ENCODE data around the gene BTRC. TPM values are rescaled to one million over a fixed set of nuclear protein-coding genes. Genes with fewer than 3 reads are reported as not detected.

The BTRC gene
- total RNA-seq, 1 donor from 2014 or later: 19.4 TPM

- Mint-ChIP-seq H3K27ac (no peak overlapping the region), H3K4me1 (no peaks in the 10 kb centered on the region), H3K36me3 (ENCODE audit: low read depth) (peaks cover 22% of the 10 kb centered on the region), H3K4me3 (no peak overlapping the region), H3K9me3 (no peaks in the 10 kb centered on the region), H3K27me3 (peaks cover 4% of the 10 kb centered on the region)
- ATAC-seq (ENCODE audit: low read depth): no peak
- ChIA-PET CTCF (interaction anchor here (1.1 kb wide), 1 partner anchor 13 kb away, joined by 3 read pairs; no protein-coding TSS in a partner anchor), POLR2A (no interaction called here)
- no peak for DNase-seq
- no peak for TF ChIP-seq CTCF (IDR thresholded peaks at IDR 0.05)
- intact Hi-C loops (cut with micrococcal nuclease): no loop called here
Measured at GRCh38 chr10:101557541-101557940, 203.6 kb downstream of the BTRC start.

- ATAC-seq (ENCODE audit: low read depth): no peak
- Mint-ChIP-seq H3K9me3 (no peaks in the 10 kb centered on the region), H3K4me3 (no peak overlapping the region), H3K27me3 (peaks cover 4% of the 10 kb centered on the region), H3K4me1 (no peaks in the 10 kb centered on the region), H3K27ac (no peak overlapping the region), H3K36me3 (ENCODE audit: low read depth) (peaks cover 16% of the 10 kb centered on the region)
- DNase-seq: no peak
- TF ChIP-seq CTCF (IDR thresholded peaks at IDR 0.05): no peak
- intact Hi-C loops (cut with micrococcal nuclease): no loop called here
- ChIA-PET POLR2A (interaction anchor here (0.6 kb wide), 1 partner anchor 18 kb away, joined by 6 read pairs; no protein-coding TSS in a partner anchor), CTCF (interaction anchor here (1.1 kb wide), 1 partner anchor 12 kb away, joined by 3 read pairs; no protein-coding TSS in a partner anchor)
Measured at GRCh38 chr10:101558204-101558603, 204.2 kb downstream of the BTRC start.

GRCh38 chr10:101558671-101559595 lies 205.0 kb downstream of the BTRC start:
- no peak for DNase-seq
- Mint-ChIP-seq H3K4me1 (no peaks in the 10 kb centered on the region), H3K9me3 (no peaks in the 10 kb centered on the region), H3K36me3 (ENCODE audit: low read depth) (peaks cover 11% of the 10 kb centered on the region), H3K27ac (no peak overlapping the region), H3K4me3 (no peak overlapping the region), H3K27me3 (peaks cover 6% of the 10 kb centered on the region)
- POLR2A ChIA-PET: interaction anchor here (0.6 kb wide), 1 partner anchor 17 kb away, joined by 6 read pairs; no protein-coding TSS in a partner anchor
- intact Hi-C loops (cut with micrococcal nuclease): no loop called here
- ATAC-seq (ENCODE audit: low read depth): no peak
- no peak for TF ChIP-seq CTCF (IDR thresholded peaks at IDR 0.05)
- CTCF ChIA-PET: no interaction called here

- no peak for ATAC-seq (ENCODE audit: low read depth)
- Mint-ChIP-seq H3K27ac (no peak overlapping the region), H3K36me3 (ENCODE audit: low read depth) (peaks cover 3% of the 10 kb centered on the region), H3K9me3 (no peaks in the 10 kb centered on the region), H3K27me3 (peaks cover 8% of the 10 kb centered on the region), H3K4me1 (no peaks in the 10 kb centered on the region), H3K4me3 (no peak overlapping the region)
- intact Hi-C loops (cut with micrococcal nuclease): loop anchor here (10.0 kb wide), 1 partner anchor 205 kb away; the partner anchor contains the start of gene BTRC
- DNase-seq: no peak
- no peak for TF ChIP-seq CTCF (IDR thresholded peaks at IDR 0.05)
- ChIA-PET CTCF (no interaction called here), POLR2A (no interaction called here)
Measured at GRCh38 chr10:101559596-101560297, 205.8 kb downstream of the BTRC start.

Data from activated B cell treated with CpG ODN at 0.5 μM for 24 hours (primary cell).